ENCODE results near the gene SPATA19.

The SPATA19 gene

GRCh38 chr11:133887692-133888332, 42.5 kb upstream of the SPATA19 start:
- TF ChIP-seq, protein P1, sequence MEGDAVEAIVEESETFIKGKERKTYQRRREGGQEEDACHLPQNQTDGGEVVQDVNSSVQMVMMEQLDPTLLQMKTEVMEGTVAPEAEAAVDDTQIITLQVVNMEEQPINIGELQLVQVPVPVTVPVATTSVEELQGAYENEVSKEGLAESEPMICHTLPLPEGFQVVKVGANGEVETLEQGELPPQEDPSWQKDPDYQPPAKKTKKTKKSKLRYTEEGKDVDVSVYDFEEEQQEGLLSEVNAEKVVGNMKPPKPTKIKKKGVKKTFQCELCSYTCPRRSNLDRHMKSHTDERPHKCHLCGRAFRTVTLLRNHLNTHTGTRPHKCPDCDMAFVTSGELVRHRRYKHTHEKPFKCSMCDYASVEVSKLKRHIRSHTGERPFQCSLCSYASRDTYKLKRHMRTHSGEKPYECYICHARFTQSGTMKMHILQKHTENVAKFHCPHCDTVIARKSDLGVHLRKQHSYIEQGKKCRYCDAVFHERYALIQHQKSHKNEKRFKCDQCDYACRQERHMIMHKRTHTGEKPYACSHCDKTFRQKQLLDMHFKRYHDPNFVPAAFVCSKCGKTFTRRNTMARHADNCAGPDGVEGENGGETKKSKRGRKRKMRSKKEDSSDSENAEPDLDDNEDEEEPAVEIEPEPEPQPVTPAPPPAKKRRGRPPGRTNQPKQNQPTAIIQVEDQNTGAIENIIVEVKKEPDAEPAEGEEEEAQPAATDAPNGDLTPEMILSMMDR (IDR thresholded peaks at IDR 0.05), result no peak

- TF ChIP-seq, protein P1 (IDR thresholded peaks at IDR 0.05), result no peak
Measured at GRCh38 chr11:133886029-133886428, 40.7 kb upstream of the SPATA19 start.

- TF ChIP-seq, protein P1 (IDR thresholded peaks at IDR 0.05), result no peak
Measured at GRCh38 chr11:133872160-133872559, 26.8 kb upstream of the SPATA19 start.

GRCh38 chr11:133867456-133867855, 22.1 kb upstream of the SPATA19 start:
- TF ChIP-seq, protein P1 (IDR thresholded peaks at IDR 0.05), result no peak

- TF ChIP-seq, protein P1 (IDR thresholded peaks at IDR 0.05), result no peak
Measured at GRCh38 chr11:133865466-133865865, 20.2 kb upstream of the SPATA19 start.

GRCh38 chr11:133864756-133865155, 19.4 kb upstream of the SPATA19 start:
- TF ChIP-seq, protein P1 (IDR thresholded peaks at IDR 0.05), result no peak

- TF ChIP-seq, protein P1 (IDR thresholded peaks at IDR 0.05), result no peak
Measured at GRCh38 chr11:133860151-133860550, 14.8 kb upstream of the SPATA19 start.

- TF ChIP-seq, protein P1 (IDR thresholded peaks at IDR 0.05), result no peak
Measured at GRCh38 chr11:133844217-133844616, 1.1 kb downstream of the SPATA19 start.

Measured in LNCAP (cell line).